MM.1S (cell line): Measurements from ENCODE around the gene DDAH1.

ENCODE experiments used
- DNase-seq: peaks from one replicate; pipeline ENCODE4 v3.0.0-alpha.2; 2015
- H2AFZ ChIP-seq: fragments of 300-600 bp; sonication (generic); 2 replicates; pipeline ENCODE4 v1.6.0; 2016; ENCODE audit warnings: antibody characterized with exemption, low read length
- H3F3A ChIP-seq: fragments of 300-600 bp; sonication (generic); 2 replicates; pipeline ENCODE4 v1.6.1; 2016; ENCODE audit warnings: mild to moderate bottlenecking, antibody characterized with exemption, low read length, moderate library complexity, mixed read lengths; ENCODE audit not compliant: insufficient read depth
- H3K27ac ChIP-seq: fragments of 300-600 bp; sonication (generic); 2 replicates; pipeline ENCODE4 v1.5.1; 2016; ENCODE audit warnings: mild to moderate bottlenecking, low read length
- H3K27me3 ChIP-seq: fragments of 300-600 bp; sonication (generic); replicated peaks from 2 replicates; pipeline ENCODE4 v1.6.0; 2016; ENCODE audit warnings: low read length; ENCODE audit not compliant: insufficient read depth
- H3K36me3 ChIP-seq: fragments of 300-600 bp; sonication (generic); replicated peaks from 2 replicates; pipeline ENCODE4 v1.6.1; 2016; ENCODE audit warnings: mild to moderate bottlenecking, low read length, mixed read lengths; ENCODE audit not compliant: insufficient read depth
- H3K4me1 ChIP-seq: fragments of 300-600 bp; sonication (generic); 2 replicates; pipeline ENCODE4 v1.6.1; 2016; ENCODE audit warnings: low read length, mixed read lengths
- H3K4me2 ChIP-seq: fragments of 300-600 bp; sonication (generic); 2 replicates; pipeline ENCODE4 v1.6.0; 2016; ENCODE audit warnings: low read depth, low read length
- H3K4me3 ChIP-seq: fragments of 300-600 bp; sonication (generic); 2 replicates; pipeline ENCODE4 v1.5.1; 2016; ENCODE audit warnings: low read length, mixed read lengths
- H3K79me2 ChIP-seq: fragments of 300-600 bp; sonication (generic); 2 replicates; pipeline ENCODE4 v1.6.1; 2016; ENCODE audit warnings: mixed run types, low read length, mixed read lengths
- H3K9ac ChIP-seq: fragments of 300-600 bp; sonication (generic); 2 replicates; pipeline ENCODE4 v1.6.1; 2016; ENCODE audit warnings: low read length, mixed read lengths
- H3K9me2 ChIP-seq: fragments of 300-600 bp; sonication (generic); replicated peaks from 2 replicates; pipeline ENCODE4 v1.6.1; 2016; ENCODE audit warnings: mild to moderate bottlenecking, low read length, mixed read lengths; ENCODE audit not compliant: insufficient read depth
- H3K9me3 ChIP-seq: fragments of 300-600 bp; sonication (generic); replicated peaks from 2 replicates; pipeline ENCODE4 v1.6.1; 2016; ENCODE audit warnings: mild to moderate bottlenecking, low read length, mixed read lengths; ENCODE audit not compliant: insufficient read depth
- H4K20me1 ChIP-seq: fragments of 300-600 bp; sonication (generic); 2 replicates; pipeline ENCODE4 v1.6.1; 2016; ENCODE audit warnings: mild to moderate bottlenecking, low read length, moderate library complexity, mixed read lengths; ENCODE audit not compliant: insufficient read depth
- CTCF ChIP-seq: fragments of 300-600 bp; sonication (generic); IDR thresholded peaks from 2 replicates; pipeline ENCODE4 v1.5.1; 2016; ENCODE audit warnings: antibody characterized with exemption, low read length, mixed read lengths
- EZH2 ChIP-seq: fragments of 300-600 bp; sonication (generic); optimal IDR thresholded peaks from 2 replicates; pipeline ENCODE3; 2017; ENCODE audit warnings: low read depth, mild to moderate bottlenecking, antibody characterized with exemption, low read length, mixed read lengths
- EZH2phosphoT487 ChIP-seq: fragments of 300-600 bp; sonication (generic); IDR thresholded peaks from 2 replicates; pipeline ENCODE4 v1.6.1; 2018; ENCODE audit warnings: antibody characterized with exemption, low read length

Gene DDAH1

GRCh38 chr1:85450832-85451231 is 14.1 kb downstream of the DDAH1 start:
- TF ChIP-seq EZH2, result no peak
- no peak for TF ChIP-seq CTCF
- no peak for TF ChIP-seq EZH2phosphoT487
- Histone ChIP-seq H3K79me2 (no peaks in the 10 kb centered on the region), H2AFZ (no peak overlapping the region), H3K9me2 (no peaks in the 10 kb centered on the region), H3K4me3 (no peak overlapping the region), H3K27ac (no peak overlapping the region), H3K4me2 (no peak overlapping the region), H3F3A (no peaks in the 10 kb centered on the region), H3K4me1 (no peaks in the 10 kb centered on the region), H3K27me3 (no peaks in the 10 kb centered on the region), H3K36me3 (no peaks in the 10 kb centered on the region), H3K9me3 (no peaks in the 10 kb centered on the region), H3K9ac (no peak overlapping the region), H4K20me1 (no peaks in the 10 kb centered on the region)
- DNase-seq, result no peak

DNA sequence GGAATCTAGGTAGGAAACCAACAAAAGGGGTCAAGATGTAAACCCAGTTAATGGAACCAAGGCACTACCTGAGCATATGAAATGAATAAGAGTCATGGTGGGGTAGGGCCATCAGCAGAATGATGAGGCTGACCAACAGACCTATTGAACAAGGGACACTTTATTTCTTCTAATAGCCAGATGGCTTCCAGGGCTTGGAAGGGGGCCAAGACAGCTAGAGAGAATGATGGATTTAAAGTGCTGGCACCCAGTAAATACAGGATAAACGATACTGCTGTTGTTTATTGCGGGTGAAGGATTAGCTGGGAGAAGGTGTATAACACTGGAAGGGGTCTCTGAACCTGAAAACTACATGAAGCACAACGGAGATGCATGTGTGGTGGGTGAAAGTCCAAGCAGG is 15.6 kb downstream of the DDAH1 start:
- no peaks in the 10 kb centered on the region for H3K27me3 ChIP-seq
- H3K79me2 ChIP-seq, result no peaks in the 10 kb centered on the region
- H4K20me1 ChIP-seq, result no peaks in the 10 kb centered on the region
- no peak overlapping the region for H3K4me2 ChIP-seq
- no peak for DNase-seq
- no peak for TF ChIP-seq EZH2
- no peak for TF ChIP-seq CTCF
- no peak for TF ChIP-seq EZH2phosphoT487
- no peaks in the 10 kb centered on the region for H3K9me3 ChIP-seq
- no peak overlapping the region for H3K27ac ChIP-seq
- no peaks in the 10 kb centered on the region for H3K36me3 ChIP-seq
- H3K4me1 ChIP-seq, result no peaks in the 10 kb centered on the region
- no peak overlapping the region for H2AFZ ChIP-seq
- H3K9ac ChIP-seq, result no peak overlapping the region
- no peaks in the 10 kb centered on the region for H3K9me2 ChIP-seq
- H3K4me3 ChIP-seq, result no peak overlapping the region
- no peaks in the 10 kb centered on the region for H3F3A ChIP-seq

DNA sequence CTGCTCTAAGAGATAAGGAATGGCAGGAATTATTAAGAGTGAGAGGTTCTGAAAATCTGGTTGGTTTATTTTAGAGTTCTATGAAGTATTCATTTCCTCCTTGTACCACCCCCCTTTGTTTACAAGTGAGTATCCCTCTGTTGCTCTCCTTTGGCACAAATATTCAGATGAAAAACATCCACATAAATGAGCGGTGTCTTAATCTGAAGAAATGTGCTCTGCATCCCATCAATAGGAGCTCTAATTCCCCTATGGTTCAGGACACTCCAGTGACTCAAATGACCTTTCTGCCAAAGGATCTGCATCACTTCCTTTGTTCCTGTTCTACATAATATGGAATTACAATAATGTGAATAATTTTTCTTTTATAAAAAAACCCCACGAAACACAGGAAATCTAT is 16.6 kb downstream of the DDAH1 start:
- no peaks in the 10 kb centered on the region for H3K79me2 ChIP-seq
- H3K27ac ChIP-seq, result no peak overlapping the region
- no peak overlapping the region for H3K4me2 ChIP-seq
- TF ChIP-seq EZH2, result no peak
- no peak for TF ChIP-seq CTCF
- no peaks in the 10 kb centered on the region for H3K9me3 ChIP-seq
- H2AFZ ChIP-seq, result no peak overlapping the region
- H3K36me3 ChIP-seq, result no peaks in the 10 kb centered on the region
- H3K4me3 ChIP-seq, result no peak overlapping the region
- H3K27me3 ChIP-seq, result no peaks in the 10 kb centered on the region
- no peaks in the 10 kb centered on the region for H3F3A ChIP-seq
- no peaks in the 10 kb centered on the region for H3K4me1 ChIP-seq
- H4K20me1 ChIP-seq, result no peaks in the 10 kb centered on the region
- DNase-seq, result no peak
- H3K9ac ChIP-seq, result no peak overlapping the region
- no peaks in the 10 kb centered on the region for H3K9me2 ChIP-seq
